Right lobe of liver (tissue), 6 donors: ENCODE results near the gene UNC5C. TPM values are rescaled to one million over a fixed set of nuclear protein-coding genes. Genes with fewer than 3 reads are reported as not detected.

ENCODE experiments used
- ATAC-seq, 4 donors: fragments of 200-7000 bp; cut with Tn5 transposase; one replicate each; pipeline ENCODE4 v1.9.1; 2020; ENCODE audit warnings: mild to moderate bottlenecking in 4 of 4, moderate library complexity in 4 of 4
- DNase-seq, 3 donors: peaks; one replicate each; pipeline ENCODE4 v3.0.0-alpha.2; 2020
- H3K27ac ChIP-seq, 3 donors: fragments of 200-600 bp; one replicate each; pipeline ENCODE4 v1.8.0; 2022
- H3K27me3 ChIP-seq, 2 donors: fragments of 200-600 bp; one replicate each; pipeline ENCODE4 v1.8.0; 2022
- H3K36me3 ChIP-seq, 4 donors: fragments of 200-600 bp; sonication (generic) in 1 of 4; one replicate each; pipeline versions ENCODE4 v1.5.1 to v1.8.0; 2017 to 2022; ENCODE audit warnings: control low read depth in 1 of 4
- H3K4me1 ChIP-seq, 4 donors: fragments of 200-600 bp; sonication (generic) in 1 of 4; one replicate each; pipeline versions ENCODE4 v1.5.1 to v1.8.0; 2017 to 2022; ENCODE audit warnings: control low read depth in 1 of 4
- H3K4me3 ChIP-seq, 3 donors: fragments of 200-600 bp; one replicate each; pipeline ENCODE4 v1.8.0; 2022
- H3K9me3 ChIP-seq, 4 donors: fragments of 200-600 bp; sonication (generic) in 1 of 4; one replicate each; pipeline versions ENCODE4 v1.5.1 to v1.8.0; 2017 to 2022; ENCODE audit warnings: control low read depth in 1 of 4
- CTCF ChIP-seq, 4 donors: fragments of 200-600 bp in 3 of 4; fragments of 450-650 bp in 1 of 4; IDR thresholded peaks; one replicate each; pipeline versions ENCODE4 v1.5.1 to v1.8.0; 2016 to 2022; ENCODE audit warnings: antibody characterized with exemption in 4 of 4, mild to moderate bottlenecking in 2 of 4
- POLR2A ChIP-seq: fragments of 450-650 bp; IDR thresholded peaks from one replicate; pipeline ENCODE4 v1.6.1; 2017; ENCODE audit warnings: antibody characterized with exemption, mild to moderate bottlenecking
- WGBS: methylation state at CpG from one replicate; pipeline ENCODE4 v1.1.6; 2018; ENCODE audit warnings: low coverage, low lambda C conversion rate; ENCODE audit not compliant: insufficient coverage; ENCODE audit errors: missing lambda C conversion rate; 5-methylcytosine and 5-hydroxymethylcytosine counted together
- intact Hi-C, 2 donors: fragments of 100-400 bp; cut with DNase I; formaldehyde crosslinking; loops; one replicate each; pipeline versions ENCODE4 v1.11.2 to v1.14.1; 2022
- total RNA-seq, 6 experiments: library from RNA; depleted of rRNA in 2 of 6; stranded (reverse); fragments of >200 nt in 2 of 6; fragmentation: NEBNext Ultra II Directional in 3 of 6; extraction: Animal tissue kit (Norgen Biotek cat#: 25700) in 3 of 6; gene quantifications; one replicate each; pipeline versions ENCODE4 v1.1.0 to v1.2.4, GENCODE V29; 2016 to 2023
- donor health status: DM: no; HTN: yes; CAD: no.
- donor health status: DM: no; HTN: no; CAD: no.
- donor health status: DM: no; HTN: no; CAD: no.
- donor health status: DM: no; HTN: yes; CAD: no.
- donor health status: DM: no; HTN: yes; CAD: no.

UNC5C gene
- total RNA-seq, 6 experiments from 2014 or later = 0.50 to 0.71 (median 0.63) TPM

GRCh38 chr4:95591278-95591677 is 42.5 kb upstream of the UNC5C start:
- H3K27me3 ChIP-seq = no peaks in the 10 kb centered on the region
- 47% methylated on average over 5 of the region's 5 CpGs for WGBS
- H3K36me3 ChIP-seq = no peaks in the 10 kb centered on the region
- H3K4me1 ChIP-seq = no peaks in the 10 kb centered on the region
- ATAC-seq (no peak), DNase-seq (no peak)
- TF ChIP-seq CTCF (IDR thresholded peaks at IDR 0.05) (no peak), POLR2A (no peak)
- no peak overlapping the region for H3K4me3 ChIP-seq
- H3K27ac ChIP-seq = no peak overlapping the region
- no peaks in the 10 kb centered on the region for H3K9me3 ChIP-seq
- intact Hi-C loops = no loop called here

DNA sequence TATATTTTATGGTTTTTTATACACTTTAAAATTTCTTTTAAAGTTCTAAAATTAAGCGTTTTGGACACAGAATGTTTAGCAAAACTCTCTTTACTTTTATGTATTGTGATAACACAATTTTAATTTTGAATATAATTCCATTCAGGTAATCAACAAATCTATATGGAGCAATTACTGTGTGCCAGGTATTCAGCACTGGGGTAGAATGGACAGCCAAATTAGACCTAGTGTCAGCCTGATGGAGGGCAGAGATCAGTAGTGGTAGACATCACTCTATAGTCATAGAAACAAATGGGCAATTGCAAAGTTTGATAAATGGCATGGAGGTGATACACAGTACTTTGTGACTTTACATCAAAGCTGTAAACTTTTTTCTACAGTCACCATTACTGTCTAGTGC is 41.8 kb upstream of the UNC5C start:
- H3K36me3 ChIP-seq = no peaks in the 10 kb centered on the region
- H3K27ac ChIP-seq = no peak overlapping the region
- H3K4me3 ChIP-seq = no peak overlapping the region
- H3K4me1 ChIP-seq = no peaks in the 10 kb centered on the region
- no peaks in the 10 kb centered on the region for H3K9me3 ChIP-seq
- intact Hi-C loops = no loop called here
- H3K27me3 ChIP-seq = no peaks in the 10 kb centered on the region
- ATAC-seq (no peak), DNase-seq (no peak)
- WGBS = 38% methylated on average over 1 of the region's 1 CpG
- TF ChIP-seq CTCF (IDR thresholded peaks at IDR 0.05) (no peak), POLR2A (no peak)

DNA sequence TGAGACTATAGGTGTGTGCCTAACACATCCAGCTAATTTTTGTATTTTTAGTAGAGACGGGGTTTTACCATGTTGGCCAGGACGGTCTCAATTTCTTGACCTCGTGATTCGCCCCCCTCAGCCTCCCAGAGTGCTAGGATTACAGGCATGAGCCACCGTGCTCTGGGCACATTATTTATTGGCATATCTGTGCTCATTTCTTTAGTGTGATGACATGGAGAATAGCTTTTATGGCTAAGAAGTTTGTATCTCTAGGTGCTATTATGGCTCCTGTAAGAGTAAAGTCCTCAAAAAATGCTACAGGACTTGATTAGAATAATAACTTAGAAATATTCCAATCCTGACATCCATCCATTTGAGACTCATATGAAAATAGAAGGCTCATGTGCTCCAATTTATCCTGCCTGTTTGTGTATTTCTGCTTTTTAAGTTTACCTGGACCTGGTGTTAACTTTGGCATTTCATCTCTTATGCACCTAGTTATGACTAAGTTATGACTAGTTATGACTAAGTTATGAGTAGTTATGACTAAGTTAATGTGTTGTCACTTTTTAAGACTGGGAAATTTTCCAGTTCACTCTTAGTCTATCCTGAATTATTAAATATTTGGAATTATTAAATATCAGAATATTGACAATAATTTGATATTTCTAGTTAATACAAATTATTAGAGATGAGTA is 36.4 kb upstream of the UNC5C start:
- DNase-seq (no peak), ATAC-seq (no peak)
- Histone ChIP-seq H3K4me1 (no peaks in the 10 kb centered on the region), H3K27ac (no peak overlapping the region), H3K9me3 (no peaks in the 10 kb centered on the region), H3K36me3 (no peaks in the 10 kb centered on the region), H3K4me3 (no peak overlapping the region), H3K27me3 (no peaks in the 10 kb centered on the region)
- WGBS = 44% methylated on average over 5 of the region's 5 CpGs
- intact Hi-C loops = no loop called here
- TF ChIP-seq POLR2A (no peak), CTCF (IDR thresholded peaks at IDR 0.05) (no peak)

DNA sequence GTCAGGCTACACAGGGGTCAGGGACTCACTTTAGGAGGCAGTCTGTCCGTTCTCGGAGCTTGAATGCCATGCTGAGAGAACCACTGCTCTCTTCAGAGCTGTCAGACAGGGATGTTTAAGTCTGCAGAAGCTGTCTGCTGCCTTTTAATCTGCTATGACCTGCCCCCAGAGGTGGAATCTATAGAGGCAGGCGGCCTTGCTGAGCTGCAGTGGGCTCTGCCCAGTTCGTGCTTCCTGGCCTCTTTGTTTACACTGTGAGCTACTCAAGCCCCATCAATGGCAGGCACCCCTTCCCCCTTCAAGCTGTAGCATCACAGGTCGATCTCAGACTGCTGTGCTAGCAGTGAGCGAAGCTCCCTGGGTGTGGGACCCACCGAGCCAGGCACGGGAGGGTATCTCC is 31.5 kb upstream of the UNC5C start:
- no peaks in the 10 kb centered on the region for H3K36me3 ChIP-seq
- TF ChIP-seq CTCF (IDR thresholded peaks at IDR 0.05) = no peak
- no peak for TF ChIP-seq POLR2A
- 40% methylated on average over 3 of the region's 8 CpGs for WGBS
- DNase-seq = no peak
- intact Hi-C loops = no loop called here
- no peaks in the 10 kb centered on the region for H3K9me3 ChIP-seq
- no peak overlapping the region for H3K27ac ChIP-seq
- no peak overlapping the region for H3K4me3 ChIP-seq
- H3K27me3 ChIP-seq = no peaks in the 10 kb centered on the region
- ATAC-seq = no peak
- H3K4me1 ChIP-seq = no peaks in the 10 kb centered on the region
